Osteoblast (primary cell): ENCODE data around the gene CLCN5. TPM values are rescaled to one million over a fixed set of nuclear protein-coding genes. Genes with fewer than 3 reads are reported as not detected.
A peak's percentile ranks its signal among the peaks of the same experiment; 100 is the strongest.

Experiments
- DNase-seq: peaks from one replicate; pipeline ENCODE4 v3.0.0; 2011; ENCODE audit warnings: low spot score, mixed read lengths; ENCODE audit not compliant: insufficient read length; ENCODE audit errors: missing footprints
- H2AFZ ChIP-seq: 2 replicates; pipeline ENCODE4 v1.6.0; 2011; ENCODE audit warnings: mild to moderate bottlenecking, low read length
- H3K27ac ChIP-seq: 2 replicates; pipeline ENCODE4 v1.5.1; 2011; ENCODE audit warnings: mild to moderate bottlenecking, low read depth, low read length, moderate library complexity
- H3K27me3 ChIP-seq: 2 replicates; pipeline ENCODE4 v1.6.0; 2012; ENCODE audit warnings: mild to moderate bottlenecking, control low read depth, inconsistent platforms, low read length, moderate library complexity; ENCODE audit not compliant: insufficient read depth
- H3K36me3 ChIP-seq: 2 replicates; pipeline ENCODE4 v1.5.1; 2011; ENCODE audit warnings: mild to moderate bottlenecking, low read length, control low read depth, moderate library complexity; ENCODE audit not compliant: insufficient read depth
- H3K4me1 ChIP-seq: 2 replicates; pipeline ENCODE4 v1.5.1; 2011; ENCODE audit warnings: mild to moderate bottlenecking, low read length, control low read depth, moderate library complexity; ENCODE audit not compliant: insufficient read depth
- H3K4me2 ChIP-seq: 2 replicates; pipeline ENCODE4 v1.6.0; 2011; ENCODE audit warnings: mild to moderate bottlenecking, low read length; ENCODE audit not compliant: insufficient read depth
- H3K4me3 ChIP-seq: fragments of 200-600 bp; sonication (generic); 3 replicates; pipeline ENCODE4 v1.5.1; 2012; ENCODE audit warnings: mild to moderate bottlenecking, low read length, inconsistent platforms; ENCODE audit not compliant: insufficient read depth
- H3K79me2 ChIP-seq: 2 replicates; pipeline ENCODE4 v1.6.0; 2012; ENCODE audit warnings: mild to moderate bottlenecking, low read length, control low read depth, inconsistent platforms; ENCODE audit not compliant: insufficient read depth
- H3K9me3 ChIP-seq: 2 replicates; pipeline ENCODE4 v1.5.1; 2011; ENCODE audit warnings: low read depth, low read length, control low read depth
- H4K20me1 ChIP-seq: 2 replicates; pipeline ENCODE4 v1.6.0; 2012; ENCODE audit warnings: mild to moderate bottlenecking, low read length, control low read depth; ENCODE audit not compliant: insufficient read depth
- total RNA-seq: library from RNA; depleted of rRNA; stranded (reverse); fragments of >200 nt; gene quantifications from 2 replicates; pipeline ENCODE4 v1.2.3, GENCODE V29; 2012
- TF ChIP-seq, protein P1 (sequence below): IDR thresholded peaks from 2 replicates; pipeline ENCODE4 v1.5.1; 2011; ENCODE audit warnings: mild to moderate bottlenecking, low read depth, low read length, moderate library complexity; ENCODE audit errors: extremely low read depth

CLCN5 gene
- total RNA-seq, 1 donor = 13.0 TPM

DNA sequence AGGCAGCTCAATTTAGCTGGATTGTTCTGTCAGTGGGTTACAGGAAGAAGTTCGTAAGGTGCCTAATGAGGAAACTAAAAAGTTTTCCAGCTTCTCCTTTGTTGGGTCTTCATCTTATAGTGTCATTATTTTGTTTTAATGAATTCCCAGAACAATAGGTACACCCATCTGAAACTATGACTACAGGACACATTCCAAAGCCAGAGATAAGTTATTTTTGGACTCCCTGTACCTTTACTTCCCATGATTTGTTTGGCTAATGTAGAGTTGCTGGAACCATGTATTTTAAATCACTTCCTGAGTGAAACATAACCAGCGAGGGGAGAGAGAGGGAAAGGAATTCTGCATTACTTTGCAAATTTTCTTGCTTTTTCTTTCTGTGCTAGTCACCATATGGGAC, 114.0 kb downstream of the CLCN5 start:
- H3K27me3 ChIP-seq = no peaks in the 10 kb centered on the region
- H4K20me1 ChIP-seq = no peaks in the 10 kb centered on the region
- H3K9me3 ChIP-seq = no peaks in the 10 kb centered on the region
- H3K27ac ChIP-seq = no peak overlapping the region
- TF ChIP-seq, protein P1, sequence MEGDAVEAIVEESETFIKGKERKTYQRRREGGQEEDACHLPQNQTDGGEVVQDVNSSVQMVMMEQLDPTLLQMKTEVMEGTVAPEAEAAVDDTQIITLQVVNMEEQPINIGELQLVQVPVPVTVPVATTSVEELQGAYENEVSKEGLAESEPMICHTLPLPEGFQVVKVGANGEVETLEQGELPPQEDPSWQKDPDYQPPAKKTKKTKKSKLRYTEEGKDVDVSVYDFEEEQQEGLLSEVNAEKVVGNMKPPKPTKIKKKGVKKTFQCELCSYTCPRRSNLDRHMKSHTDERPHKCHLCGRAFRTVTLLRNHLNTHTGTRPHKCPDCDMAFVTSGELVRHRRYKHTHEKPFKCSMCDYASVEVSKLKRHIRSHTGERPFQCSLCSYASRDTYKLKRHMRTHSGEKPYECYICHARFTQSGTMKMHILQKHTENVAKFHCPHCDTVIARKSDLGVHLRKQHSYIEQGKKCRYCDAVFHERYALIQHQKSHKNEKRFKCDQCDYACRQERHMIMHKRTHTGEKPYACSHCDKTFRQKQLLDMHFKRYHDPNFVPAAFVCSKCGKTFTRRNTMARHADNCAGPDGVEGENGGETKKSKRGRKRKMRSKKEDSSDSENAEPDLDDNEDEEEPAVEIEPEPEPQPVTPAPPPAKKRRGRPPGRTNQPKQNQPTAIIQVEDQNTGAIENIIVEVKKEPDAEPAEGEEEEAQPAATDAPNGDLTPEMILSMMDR = no peak
- H3K79me2 ChIP-seq = no peaks in the 10 kb centered on the region
- peak overlapping the region; percentile 4 for H2AFZ ChIP-seq
- H3K4me1 ChIP-seq = no peaks in the 10 kb centered on the region
- H3K4me3 ChIP-seq = peak overlapping the region; percentile 35
- peak overlapping the region; percentile 19 for H3K4me2 ChIP-seq
- no peaks in the 10 kb centered on the region for H3K36me3 ChIP-seq
- DNase-seq = peak; percentile 53

DNA sequence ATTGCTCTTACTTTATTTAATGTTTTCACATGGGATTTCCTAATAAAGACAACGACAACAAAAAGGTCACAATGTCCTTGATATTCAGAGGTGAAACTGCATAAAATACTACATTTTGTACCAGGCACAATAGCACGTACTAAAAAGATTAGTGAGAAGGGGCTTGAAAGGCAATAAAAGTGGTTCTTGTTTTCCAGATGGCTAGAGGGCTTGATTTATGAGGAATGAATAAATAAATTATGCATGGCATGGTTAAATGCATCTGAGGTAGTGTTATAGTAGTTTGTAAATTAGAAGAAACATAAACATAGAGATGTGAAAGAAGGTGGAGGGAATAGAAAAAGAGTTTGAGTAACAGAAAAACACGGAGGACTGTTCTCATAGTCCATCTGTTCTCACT, 123.4 kb downstream of the CLCN5 start:
- no peak overlapping the region for H3K4me2 ChIP-seq
- TF ChIP-seq, protein P1 = no peak
- no peak overlapping the region for H3K27ac ChIP-seq
- H2AFZ ChIP-seq = no peak overlapping the region
- no peaks in the 10 kb centered on the region for H3K79me2 ChIP-seq
- no peaks in the 10 kb centered on the region for H3K36me3 ChIP-seq
- peaks cover 3% of the 10 kb centered on the region for H3K27me3 ChIP-seq
- no peak for DNase-seq
- H3K4me1 ChIP-seq = no peaks in the 10 kb centered on the region
- H4K20me1 ChIP-seq = no peaks in the 10 kb centered on the region
- no peak overlapping the region for H3K4me3 ChIP-seq
- H3K9me3 ChIP-seq = no peaks in the 10 kb centered on the region

DNA sequence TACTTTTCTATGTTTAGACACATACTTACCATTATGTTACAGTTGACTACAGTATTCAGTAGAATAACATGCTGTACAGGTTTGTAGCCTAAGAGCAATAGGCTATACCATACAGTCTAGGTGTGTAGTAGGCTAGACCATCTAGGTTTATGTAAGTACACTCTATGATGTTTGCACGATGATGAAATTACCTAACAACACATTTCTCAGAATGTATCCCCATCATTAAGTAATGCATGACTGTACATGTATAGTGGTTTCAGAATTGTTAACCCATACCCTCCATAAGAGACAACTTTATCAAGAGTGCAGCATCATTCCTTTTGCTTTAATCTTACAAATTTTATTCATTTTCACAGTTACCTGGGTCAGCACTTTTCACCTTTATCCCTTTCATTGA, 126.8 kb downstream of the CLCN5 start:
- no peak overlapping the region for H3K4me3 ChIP-seq
- no peak overlapping the region for H3K27ac ChIP-seq
- no peaks in the 10 kb centered on the region for H4K20me1 ChIP-seq
- H3K9me3 ChIP-seq = no peaks in the 10 kb centered on the region
- no peak overlapping the region for H3K4me2 ChIP-seq
- no peaks in the 10 kb centered on the region for H3K79me2 ChIP-seq
- H3K27me3 ChIP-seq = peaks cover 3% of the 10 kb centered on the region
- no peaks in the 10 kb centered on the region for H3K4me1 ChIP-seq
- no peak for DNase-seq
- no peaks in the 10 kb centered on the region for H3K36me3 ChIP-seq
- no peak overlapping the region for H2AFZ ChIP-seq
- TF ChIP-seq, protein P1 = no peak

DNA sequence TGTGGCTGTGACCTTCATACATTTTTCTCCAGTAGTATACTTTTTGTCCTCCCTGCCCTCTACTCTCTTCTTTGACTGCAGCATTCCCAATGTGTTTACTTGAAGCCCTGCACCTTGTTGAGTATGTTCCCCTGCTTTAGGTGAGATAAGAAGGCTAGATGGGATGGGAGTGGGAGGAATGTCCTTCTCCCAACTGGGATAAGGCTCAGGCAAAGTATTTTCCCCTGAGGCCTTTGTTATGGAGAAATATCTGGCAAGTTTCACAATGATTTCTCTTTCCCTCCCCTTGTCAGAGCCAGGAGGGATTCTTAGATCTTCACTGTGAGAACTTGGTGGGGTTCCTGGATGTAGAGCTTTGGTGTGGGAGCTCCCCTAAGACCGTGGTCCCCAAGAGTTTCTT, 131.8 kb downstream of the CLCN5 start:
- Histone ChIP-seq H3K4me2 (no peak overlapping the region), H3K27me3 (peaks cover 2% of the 10 kb centered on the region), H3K4me3 (no peak overlapping the region), H3K9me3 (no peaks in the 10 kb centered on the region), H4K20me1 (no peaks in the 10 kb centered on the region), H2AFZ (no peak overlapping the region), H3K4me1 (no peaks in the 10 kb centered on the region), H3K79me2 (no peaks in the 10 kb centered on the region), H3K27ac (no peak overlapping the region), H3K36me3 (no peaks in the 10 kb centered on the region)
- no peak for DNase-seq
- TF ChIP-seq, protein P1 = no peak
